ENCODE results near the gene SLC9A8. TPM values are rescaled to one million over a fixed set of nuclear protein-coding genes. Genes with fewer than 3 reads are reported as not detected.
"Not testable (repeated sequence)": the region's sequence is repeated elsewhere in the genome, so short reads cannot be mapped to it uniquely, and the experiment has no call there.

Gene SLC9A8
- total and polyA plus RNA-seq, 2 experiments from 2014 or later, result 4.2 to 5.0 TPM

- 0 out of 2 replicates have a peak, but pooled peaks cover 4% of the 10 kb centered on the region for H3K36me3 ChIP-seq (ENCODE audit: low read depth)
- no peaks in the 10 kb centered on the region for H3K9me3 ChIP-seq (ENCODE audit: low read depth)
- H3K27me3 ChIP-seq (replicated peaks; ENCODE audit: insufficient read depth), result no peaks in the 10 kb centered on the region
- H3K9me2 ChIP-seq (ENCODE audit: insufficient read depth), result no peaks in the 10 kb centered on the region
- TF ChIP-seq EZH2phosphoT487 (IDR thresholded peaks at IDR 0.05; ENCODE audit: insufficient read depth, low read depth) (no peak), EZH2 (IDR thresholded peaks at IDR 0.05; ENCODE audit: insufficient read depth, poor library complexity, severe bottlenecking) (no peak)
- WGBS, 2 experiments (ENCODE audit: low coverage in 1 of 2, low lambda C conversion rate in 2 of 2, missing lambda C conversion rate in 2 of 2), result 81 to 90% methylated on average over 3 of the region's 3 CpGs
- H3K4me2 ChIP-seq (ENCODE audit: unreplicated experiment), result no peak overlapping the region
- no peak overlapping the region for H3K4me3 ChIP-seq
- H4K20me1 ChIP-seq (ENCODE audit: insufficient read depth), result no peaks in the 10 kb centered on the region
- H2AFZ ChIP-seq, result no peak overlapping the region
- H3K27ac ChIP-seq, result no peak overlapping the region
- DNase-seq, result no peak
- no peaks in the 10 kb centered on the region for H3F3A ChIP-seq (ENCODE audit: insufficient read depth)
- no peak overlapping the region for H3K9ac ChIP-seq
- no peaks in the 10 kb centered on the region for H3K79me2 ChIP-seq (ENCODE audit: insufficient read depth)
- in situ Hi-C loops (cut with MboI), result no loop called here
- no peaks in the 10 kb centered on the region for H3K4me1 ChIP-seq (ENCODE audit: insufficient read depth)
Observed at GRCh38 chr20:49856904-49857303, 44.3 kb downstream of the SLC9A8 start.

- H3K27ac ChIP-seq, result peak overlapping the region; percentile 5; the same call in 1 of the 2 replicates
- no peak overlapping the region for H3K4me2 ChIP-seq (ENCODE audit: unreplicated experiment)
- H3K79me2 ChIP-seq (ENCODE audit: insufficient read depth), result no peaks in the 10 kb centered on the region
- H3K27me3 ChIP-seq (replicated peaks; ENCODE audit: insufficient read depth), result no peaks in the 10 kb centered on the region
- 66 to 67% methylated on average over 2 of the region's 2 CpGs for WGBS, 2 experiments (ENCODE audit: low coverage in 1 of 2, low lambda C conversion rate in 2 of 2, missing lambda C conversion rate in 2 of 2)
- H3K4me1 ChIP-seq (ENCODE audit: insufficient read depth), result no peaks in the 10 kb centered on the region
- no peaks in the 10 kb centered on the region for H4K20me1 ChIP-seq (ENCODE audit: insufficient read depth)
- no peaks in the 10 kb centered on the region for H3K36me3 ChIP-seq (ENCODE audit: low read depth)
- TF ChIP-seq EZH2 (IDR thresholded peaks at IDR 0.05; ENCODE audit: insufficient read depth, poor library complexity, severe bottlenecking) (no peak), EZH2phosphoT487 (IDR thresholded peaks at IDR 0.05; ENCODE audit: insufficient read depth, low read depth) (no peak)
- no peak overlapping the region for H2AFZ ChIP-seq
- no peaks in the 10 kb centered on the region for H3F3A ChIP-seq (ENCODE audit: insufficient read depth)
- H3K9ac ChIP-seq, result no peak overlapping the region
- H3K4me3 ChIP-seq, result no peak overlapping the region
- in situ Hi-C loops (cut with MboI), result no loop called here
- no peaks in the 10 kb centered on the region for H3K9me2 ChIP-seq (ENCODE audit: insufficient read depth)
- DNase-seq, result peak; percentile 38
- H3K9me3 ChIP-seq (ENCODE audit: low read depth), result no peaks in the 10 kb centered on the region
Observed at GRCh38 chr20:49858076-49858585, 45.5 kb downstream of the SLC9A8 start.

GRCh38 chr20:49859011-49859410 is 46.4 kb downstream of the SLC9A8 start:
- no peaks in the 10 kb centered on the region for H4K20me1 ChIP-seq (ENCODE audit: insufficient read depth)
- no peak overlapping the region for H3K4me2 ChIP-seq (ENCODE audit: unreplicated experiment)
- H3K4me1 ChIP-seq (ENCODE audit: insufficient read depth), result no peaks in the 10 kb centered on the region
- H2AFZ ChIP-seq, result no peak overlapping the region
- H3K27me3 ChIP-seq (replicated peaks; ENCODE audit: insufficient read depth), result no peaks in the 10 kb centered on the region
- H3K9me2 ChIP-seq (ENCODE audit: insufficient read depth), result no peaks in the 10 kb centered on the region
- WGBS, 2 experiments (ENCODE audit: low coverage in 1 of 2, low lambda C conversion rate in 2 of 2, missing lambda C conversion rate in 2 of 2), result 84 to 90% methylated on average over 6 of the region's 6 CpGs
- no peak for DNase-seq
- H3K79me2 ChIP-seq (ENCODE audit: insufficient read depth), result no peaks in the 10 kb centered on the region
- H3K27ac ChIP-seq, result no peak overlapping the region
- TF ChIP-seq EZH2 (IDR thresholded peaks at IDR 0.05; ENCODE audit: insufficient read depth, poor library complexity, severe bottlenecking), result no peak
- no peak for TF ChIP-seq EZH2phosphoT487 (IDR thresholded peaks at IDR 0.05; ENCODE audit: insufficient read depth, low read depth)
- in situ Hi-C loops (cut with MboI), result no loop called here
- H3K36me3 ChIP-seq (ENCODE audit: low read depth), result no peaks in the 10 kb centered on the region
- no peak overlapping the region for H3K9ac ChIP-seq
- H3K9me3 ChIP-seq (ENCODE audit: low read depth), result no peaks in the 10 kb centered on the region
- H3F3A ChIP-seq (ENCODE audit: insufficient read depth), result no peaks in the 10 kb centered on the region
- H3K4me3 ChIP-seq, result no peak overlapping the region

- in situ Hi-C loops (cut with MboI), result no loop called here
- no peak overlapping the region for H3K4me3 ChIP-seq
- H3F3A ChIP-seq (ENCODE audit: insufficient read depth), result peaks cover 4% of the 10 kb centered on the region; the same call in 1 of the 2 replicates
- H3K27me3 ChIP-seq (replicated peaks; ENCODE audit: insufficient read depth), result no peaks in the 10 kb centered on the region
- no peaks in the 10 kb centered on the region for H3K79me2 ChIP-seq (ENCODE audit: insufficient read depth)
- peaks cover 2% of the 10 kb centered on the region; the same call in 1 of the 2 replicates for H3K4me1 ChIP-seq (ENCODE audit: insufficient read depth)
- no peak overlapping the region for H3K9ac ChIP-seq
- H2AFZ ChIP-seq, result no peak overlapping the region
- H3K27ac ChIP-seq, result no peak overlapping the region
- TF ChIP-seq EZH2phosphoT487 (IDR thresholded peaks at IDR 0.05; ENCODE audit: insufficient read depth, low read depth) (no peak), EZH2 (IDR thresholded peaks at IDR 0.05; ENCODE audit: insufficient read depth, poor library complexity, severe bottlenecking) (no peak)
- no peaks in the 10 kb centered on the region for H3K9me2 ChIP-seq (ENCODE audit: insufficient read depth)
- H3K4me2 ChIP-seq (ENCODE audit: unreplicated experiment), result no peak overlapping the region
- DNase-seq, result no peak
- no peaks in the 10 kb centered on the region for H4K20me1 ChIP-seq (ENCODE audit: insufficient read depth)
- H3K9me3 ChIP-seq (ENCODE audit: low read depth), result no peaks in the 10 kb centered on the region
- H3K36me3 ChIP-seq (ENCODE audit: low read depth), result no peaks in the 10 kb centered on the region
Observed at GRCh38 chr20:49859807-49860206, 47.2 kb downstream of the SLC9A8 start.

- H3K4me2 ChIP-seq (ENCODE audit: unreplicated experiment); H3K9ac ChIP-seq; DNase-seq; H3K27ac ChIP-seq; H3K27me3 ChIP-seq (replicated peaks; ENCODE audit: insufficient read depth); H3K9me3 ChIP-seq (ENCODE audit: low read depth); H2AFZ ChIP-seq; H4K20me1 ChIP-seq (ENCODE audit: insufficient read depth); in situ Hi-C loops (cut with MboI); H3K79me2 ChIP-seq (ENCODE audit: insufficient read depth); H3K9me2 ChIP-seq (ENCODE audit: insufficient read depth); H3K4me3 ChIP-seq; H3K36me3 ChIP-seq (ENCODE audit: low read depth): not testable (repeated sequence)
- Histone ChIP-seq H3F3A (ENCODE audit: insufficient read depth) (peaks cover 17% of the 10 kb centered on the region), H3K4me1 (ENCODE audit: insufficient read depth) (peaks cover 17% of the 10 kb centered on the region)
- 98% methylated on average over 3 of the region's 3 CpGs for WGBS, 2 experiments (ENCODE audit: low coverage in 1 of 2, low lambda C conversion rate in 2 of 2, missing lambda C conversion rate in 2 of 2)
Observed at GRCh38 chr20:49861232-49861631, 48.6 kb downstream of the SLC9A8 start.
